Endothelial cell of umbilical vein (primary cell): ENCODE measurements around the gene ETHE1. TPM values are rescaled to one million over a fixed set of nuclear protein-coding genes. Genes with fewer than 3 reads are reported as not detected.

Experiments
- BruUV-seq: library from RNA; stranded (reverse); fragments of 400-500 nt; replicated peaks from 2 replicates; lab custom pipeline; 2021; lab: Mats Ljungman, UMichigan
- CTCF ChIA-PET: fragments of 300-600, 350-600 bp; sonication (Branson Sonifier 250); formaldehyde crosslinking; loops from one replicate; lab custom pipeline; 2021; ENCODE audit warnings: antibody characterized with exemption, inconsistent platforms; lab: Charles Lee
- POLR2A ChIA-PET: fragments of 300-600, 350-600 bp; sonication (Branson Sonifier 250); formaldehyde crosslinking; loops from one replicate; lab custom pipeline; 2021; ENCODE audit warnings: antibody characterized with exemption, inconsistent platforms; lab: Charles Lee
- DNase-seq: peaks from one replicate; pipeline ENCODE4 v3.0.0-alpha.2; 2011; ENCODE audit warnings: low read depth, low spot score
- FAIRE-seq: peaks from 2 replicates; lab custom pipeline; 2011; peaks lifted over from hg19 to GRCh38; lab: Jason Lieb, UNC
- H2AFZ ChIP-seq: 2 replicates; pipeline ENCODE4 v1.6.0; 2012; ENCODE audit warnings: low read depth, low read length, control low read depth, inconsistent platforms
- H3K27ac ChIP-seq: 2 replicates; pipeline ENCODE4 v1.5.1; 2011; ENCODE audit warnings: low read depth, mild to moderate bottlenecking, control low read depth, low read length, moderate library complexity; ENCODE audit not compliant: insufficient read depth
- H3K27me3 ChIP-seq, 2 experiments: 2 replicates each; pipeline versions ENCODE4 v1.6.0 to v1.6.1; 2011; ENCODE audit warnings: low read length in 2 of 2, mixed read lengths in 1 of 2; ENCODE audit not compliant: control insufficient read depth in 2 of 2, insufficient read depth in 2 of 2
- H3K36me3 ChIP-seq, 2 experiments: 2 replicates in 1 of 2; 3 replicates in 1 of 2; pipeline ENCODE4 v1.5.1; 2011; ENCODE audit warnings: low read length in 2 of 2, mild to moderate bottlenecking in 1 of 2, moderate library complexity in 1 of 2; ENCODE audit not compliant: control insufficient read depth in 2 of 2, insufficient read depth in 2 of 2; ENCODE audit errors: extremely low read depth in 1 of 2
- H3K4me1 ChIP-seq: 3 replicates; pipeline ENCODE4 v1.5.1; 2011; ENCODE audit warnings: mild to moderate bottlenecking, low read length; ENCODE audit not compliant: control insufficient read depth, insufficient read depth; ENCODE audit errors: extremely low read depth
- H3K4me2 ChIP-seq: 2 replicates; pipeline ENCODE4 v1.6.1; 2011; ENCODE audit warnings: low read length, control low read depth, mixed read lengths; ENCODE audit not compliant: insufficient read depth
- H3K4me3 ChIP-seq, 3 experiments: fragments of 200-600 bp in 1 of 3; sonication (generic), shearing (Covaris generic) in 1 of 3; replicated peaks in 1 of 3; 2 replicates each; pipeline ENCODE4 v1.5.1; 2011 to 2016; ENCODE audit warnings: control low read depth in 3 of 3, low read length in 3 of 3, mild to moderate bottlenecking in 2 of 3, inconsistent platforms in 1 of 3, low read depth in 1 of 3, moderate library complexity in 1 of 3; ENCODE audit not compliant: insufficient read depth in 1 of 3
- H3K79me2 ChIP-seq: 2 replicates; pipeline ENCODE4 v1.6.0; 2012; ENCODE audit warnings: low read length, inconsistent platforms; ENCODE audit not compliant: control insufficient read depth, insufficient read depth
- H3K9ac ChIP-seq: replicated peaks from 2 replicates; pipeline ENCODE3; 2011; ENCODE audit warnings: low read length, control low read depth; ENCODE audit not compliant: insufficient read depth; ENCODE audit errors: extremely low read depth
- H3K9me1 ChIP-seq: replicated peaks from 3 replicates; pipeline ENCODE4 v1.6.0; 2011; ENCODE audit warnings: mild to moderate bottlenecking, low read length; ENCODE audit not compliant: control insufficient read depth, insufficient read depth; ENCODE audit errors: extremely low read depth
- H3K9me3 ChIP-seq: replicated peaks from 2 replicates; pipeline ENCODE4 v1.5.1; 2012; ENCODE audit warnings: low read length, inconsistent platforms; ENCODE audit not compliant: control insufficient read depth, insufficient read depth
- H4K20me1 ChIP-seq: replicated peaks from 2 replicates; pipeline ENCODE3; 2011; ENCODE audit warnings: mild to moderate bottlenecking, low read length; ENCODE audit not compliant: control insufficient read depth, insufficient read depth; ENCODE audit errors: extremely low read depth
- EZH2 ChIP-seq: IDR thresholded peaks from 2 replicates; pipeline ENCODE4 v1.6.1; 2012; ENCODE audit warnings: borderline replicate concordance, low read depth, mild to moderate bottlenecking, moderate library complexity, low read length, inconsistent platforms; ENCODE audit not compliant: severe bottlenecking
- FOS ChIP-seq: IDR thresholded peaks from 2 replicates; pipeline ENCODE4 v1.6.1; 2011; ENCODE audit warnings: mild to moderate bottlenecking, low read length, moderate library complexity, borderline replicate concordance; ENCODE audit not compliant: insufficient read depth
- GATA2 ChIP-seq: IDR thresholded peaks from 2 replicates; pipeline ENCODE4 v1.7.0; 2011; ENCODE audit warnings: low read depth, mild to moderate bottlenecking, moderate library complexity, mixed read lengths, low read length; ENCODE audit not compliant: insufficient read length, insufficient read depth
- JUN ChIP-seq: IDR thresholded peaks from 2 replicates; pipeline ENCODE4 v1.6.1; 2011; ENCODE audit warnings: borderline replicate concordance, low read depth; ENCODE audit not compliant: insufficient read length, insufficient read depth
- MYC ChIP-seq: IDR thresholded peaks from one replicate; pipeline ENCODE4 v1.6.1; 2011; ENCODE audit warnings: mild to moderate bottlenecking, low read depth, low read length
- POLR2A ChIP-seq: IDR thresholded peaks from 2 replicates; pipeline ENCODE4 v1.6.1; 2012; ENCODE audit warnings: low read depth, mild to moderate bottlenecking, control low read depth, low read length
- POLR2AphosphoS5 ChIP-seq: IDR thresholded peaks from 2 replicates; pipeline ENCODE4 v1.6.1; 2012; ENCODE audit warnings: low read depth, mild to moderate bottlenecking, control low read depth, low read length, moderate library complexity; ENCODE audit not compliant: insufficient read depth
- dilution Hi-C: fragments of 300-500 bp; cut with MboI; formaldehyde crosslinking; loops from one replicate; pipeline ENCODE4 v1.15.0; 2019; ENCODE audit warnings: low sequenced_read_pairs; ENCODE audit not compliant: extremely low pct_ligation_motif_present
- intact Hi-C: fragments of 100-400 bp; cut with micrococcal nuclease; formaldehyde crosslinking; loops from one replicate; pipeline ENCODE4 v1.10.0; 2022
- polyA plus RNA-seq, 4 experiments: library from polyadenylated mRNA; depleted of rRNA in 3 of 4; stranded (reverse) in 3 of 4; unstranded in 1 of 4; fragments of >200 nt; gene quantifications; 2 replicates each; pipeline versions ENCODE4 v1.2.1 to v1.2.3, GENCODE V29; 2011 to 2012; ENCODE audit warnings: missing spikeins in 1 of 4
- total RNA-seq: library from RNA; stranded (reverse); gene quantifications from 2 replicates; pipeline ENCODE4 v1.2.3, GENCODE V29; 2021
- TF ChIP-seq, protein P1 (sequence below): IDR thresholded peaks from 2 replicates; pipeline ENCODE4 v1.6.1; 2011; ENCODE audit not compliant: insufficient read depth, insufficient read length
- TF ChIP-seq, protein P2 (sequence below), 2 donors: IDR thresholded peaks; 1 replicate in 1 of 2; 2 replicates in 1 of 2; pipeline ENCODE4 v1.5.1; 2011; ENCODE audit warnings: low read length in 2 of 2, mild to moderate bottlenecking in 2 of 2, moderate library complexity in 2 of 2, control low read depth in 1 of 2, inconsistent platforms in 1 of 2, low read depth in 1 of 2; ENCODE audit not compliant: insufficient read depth in 1 of 2; ENCODE audit errors: extremely low read depth in 1 of 2

Gene ETHE1
- total and polyA plus RNA-seq, 2 donors (not counting 3 experiments of a cell fraction or from before 2014, with no cell fraction given): 34.5 to 124 TPM

GRCh38 chr19:43570174-43570791, 43.3 kb upstream of the ETHE1 start:
- Histone ChIP-seq H4K20me1 (no peaks in the 10 kb centered on the region), H2AFZ (no peak overlapping the region), H3K79me2 (no peaks in the 10 kb centered on the region), H3K27me3 (no peaks in the 10 kb centered on the region), H3K9ac (no peak overlapping the region), H3K4me1 (peaks cover 7% of the 10 kb centered on the region), H3K36me3 (no peaks in the 10 kb centered on the region), H3K9me1 (no peaks in the 10 kb centered on the region), H3K4me3 (no peak overlapping the region), H3K9me3 (no peaks in the 10 kb centered on the region), H3K27ac (no peak overlapping the region), H3K4me2 (no peak overlapping the region)
- intact Hi-C loops (no loop called here), dilution Hi-C loops (no loop called here)
- DNase-seq: no peak
- BruUV-seq: no TSS peak
- TF ChIP-seq MYC (no peak), JUN (no peak), POLR2A (no peak), POLR2AphosphoS5 (no peak), FOS (no peak), EZH2 (no peak), GATA2 (no peak)
- TF ChIP-seq, protein P1, sequence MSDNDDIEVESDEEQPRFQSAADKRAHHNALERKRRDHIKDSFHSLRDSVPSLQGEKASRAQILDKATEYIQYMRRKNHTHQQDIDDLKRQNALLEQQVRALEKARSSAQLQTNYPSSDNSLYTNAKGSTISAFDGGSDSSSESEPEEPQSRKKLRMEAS: no peak
- TF ChIP-seq, protein P2, sequence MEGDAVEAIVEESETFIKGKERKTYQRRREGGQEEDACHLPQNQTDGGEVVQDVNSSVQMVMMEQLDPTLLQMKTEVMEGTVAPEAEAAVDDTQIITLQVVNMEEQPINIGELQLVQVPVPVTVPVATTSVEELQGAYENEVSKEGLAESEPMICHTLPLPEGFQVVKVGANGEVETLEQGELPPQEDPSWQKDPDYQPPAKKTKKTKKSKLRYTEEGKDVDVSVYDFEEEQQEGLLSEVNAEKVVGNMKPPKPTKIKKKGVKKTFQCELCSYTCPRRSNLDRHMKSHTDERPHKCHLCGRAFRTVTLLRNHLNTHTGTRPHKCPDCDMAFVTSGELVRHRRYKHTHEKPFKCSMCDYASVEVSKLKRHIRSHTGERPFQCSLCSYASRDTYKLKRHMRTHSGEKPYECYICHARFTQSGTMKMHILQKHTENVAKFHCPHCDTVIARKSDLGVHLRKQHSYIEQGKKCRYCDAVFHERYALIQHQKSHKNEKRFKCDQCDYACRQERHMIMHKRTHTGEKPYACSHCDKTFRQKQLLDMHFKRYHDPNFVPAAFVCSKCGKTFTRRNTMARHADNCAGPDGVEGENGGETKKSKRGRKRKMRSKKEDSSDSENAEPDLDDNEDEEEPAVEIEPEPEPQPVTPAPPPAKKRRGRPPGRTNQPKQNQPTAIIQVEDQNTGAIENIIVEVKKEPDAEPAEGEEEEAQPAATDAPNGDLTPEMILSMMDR (IDR thresholded peaks at IDR 0.05; ENCODE audit: extremely low read depth in 1 of 2, insufficient read depth in 1 of 2, low read depth in 1 of 2, low read length in 2 of 2): no peak
- FAIRE-seq: no peak
- POLR2A ChIA-PET: interaction anchor here (0.6 kb wide), 1 partner anchor 15 kb away, joined by 3 read pairs; no protein-coding TSS in a partner anchor
- CTCF ChIA-PET: interaction anchor here (0.6 to 1.9 kb wide), 3 partner anchors 24 to 39 kb away, joined by 3 to 6 read pairs (median 4); no protein-coding TSS in a partner anchor
